ENCODE results near the gene ADAM17. TPM values are rescaled to one million over a fixed set of nuclear protein-coding genes. Genes with fewer than 3 reads are reported as not detected.

The ADAM17 gene
- polyA plus RNA-seq, 2 of the 4 experiments (the other 2 are of a cell fraction), result 33.1 to 38.1 TPM

GRCh38 chr2:9478526-9478925, 77.1 kb downstream of the ADAM17 start:
- 94% methylated on average over 3 of the region's 3 CpGs for WGBS (ENCODE audit: missing lambda C conversion rate)
- FAIRE-seq, result no peak

GRCh38 chr2:9477914-9478313, 77.7 kb downstream of the ADAM17 start:
- TF ChIP-seq CEBPB (IDR thresholded peaks at IDR 0.05) (no peak), SMC3 (IDR thresholded peaks at IDR 0.05) (no peak), TFCP2L1 (CRISPR knock-in tag; IDR thresholded peaks at IDR 0.05) (no peak), RNF2 (IDR thresholded peaks at IDR 0.05; ENCODE audit: borderline replicate concordance, low read depth) (no peak)
- 88% methylated on average over 7 of the region's 7 CpGs for whole genome bisulfite sequencing (ENCODE audit: missing lambda C conversion rate)
- ATAC-seq (no peak), FAIRE-seq (no peak), DNase-seq (ENCODE audit: low read depth in 1 of 2, low spot score in 1 of 2) (no peak)
- POLR2A ChIA-PET, result no interaction called here
- Histone ChIP-seq H3K9me3 (no peaks in the 10 kb centered on the region), H3K27ac (no peak overlapping the region), H3K4me3 (no peak overlapping the region), H3K4me2 (no peak overlapping the region), H3K4me1 (peaks cover 38% of the 10 kb centered on the region)
- CTCF ChIA-PET, result interaction anchor here (1.2 kb wide), 1 partner anchor 15 kb away, joined by 3 read pairs; no protein-coding TSS in a partner anchor

More at GRCh38 chr2:9478526-9478925, 77.1 kb downstream of the ADAM17 start:
- CTCF ChIA-PET, result interaction anchor here (1.2 kb wide), 1 partner anchor 14 kb away, joined by 3 read pairs; no protein-coding TSS in a partner anchor
- no peaks in the 10 kb centered on the region for H3K9me3 ChIP-seq
- POLR2A ChIA-PET, result no interaction called here
- DNase-seq (ENCODE audit: low read depth in 1 of 2, low spot score in 1 of 2), result no peak
- ATAC-seq, result no peak
- H3K4me1 ChIP-seq, result peaks cover 35% of the 10 kb centered on the region
- no peak overlapping the region for H3K4me3 ChIP-seq
- TF ChIP-seq RARB (CRISPR knock-in tag; IDR thresholded peaks at IDR 0.05) (no peak), PHF8 (IDR thresholded peaks at IDR 0.05; ENCODE audit: borderline replicate concordance, low read depth) (no peak), ZFP36 (IDR thresholded peaks at IDR 0.05; ENCODE audit: borderline replicate concordance, partially characterized antibody) (no peak), MYC (IDR thresholded peaks at IDR 0.05; ENCODE audit: borderline replicate concordance, low read length) (no peak), CTCF (IDR thresholded peaks at IDR 0.05) (no peak), RFX5 (IDR thresholded peaks at IDR 0.05) (no peak), ZSCAN20 (CRISPR knock-in tag; IDR thresholded peaks at IDR 0.05) (no peak), NR3C1 (IDR thresholded peaks at IDR 0.05) (no peak), HOXB5 (CRISPR knock-in tag; IDR thresholded peaks at IDR 0.05) (no peak)
- TF ChIP-seq, protein P1, sequence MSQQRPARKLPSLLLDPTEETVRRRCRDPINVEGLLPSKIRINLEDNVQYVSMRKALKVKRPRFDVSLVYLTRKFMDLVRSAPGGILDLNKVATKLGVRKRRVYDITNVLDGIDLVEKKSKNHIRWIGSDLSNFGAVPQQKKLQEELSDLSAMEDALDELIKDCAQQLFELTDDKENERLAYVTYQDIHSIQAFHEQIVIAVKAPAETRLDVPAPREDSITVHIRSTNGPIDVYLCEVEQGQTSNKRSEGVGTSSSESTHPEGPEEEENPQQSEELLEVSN (IDR thresholded peaks at IDR 0.05; ENCODE audit: borderline replicate concordance, low read depth), result no peak
- no peak overlapping the region for H3K4me2 ChIP-seq
- no peak overlapping the region for H3K27ac ChIP-seq

- DNase-seq (ENCODE audit: low read depth in 1 of 2, low spot score in 1 of 2), result peak; percentile 65 to 75
- POLR2A ChIA-PET, result interaction anchor here (0.5 to 1.6 kb wide), 8 partner anchors 11 to 93 kb away, joined by 3 to 9 read pairs (median 4); partner anchors contain the start of genes ADAM17, CPSF3 and ITGB1BP1
- peak; percentile 83 to 88 for ATAC-seq
These were observed 81.1 kb downstream of the ADAM17 start, which contains the start of gene IAH1 for GRCh38 chr2:9474361-9475057. IAH1 (plus strand) TSS chr2:9474551; CDS start chr2:9474567, 16 bp downstream.

More at GRCh38 chr2:9474361-9475057, 81.1 kb downstream of the ADAM17 start, which contains the start of gene IAH1:
- no peak for FAIRE-seq
- peaks cover 27% of the 10 kb centered on the region for H3K4me1 ChIP-seq
- peak within 1 kb of the TSS; percentile 87 for H3K4me2 ChIP-seq
- peak within 1 kb of the TSS; percentile 96 for H3K27ac ChIP-seq
- H3K4me3 ChIP-seq, result peak within 1 kb of the TSS; percentile 77
- CTCF ChIA-PET, result interaction anchor here (1.0 to 3.5 kb wide), 7 partner anchors 9 to 332 kb away, joined by 3 to 11 read pairs (median 4); partner anchors contain the start of gene ADAM17
- TF ChIP-seq SMC3 (IDR thresholded peaks at IDR 0.05) (peak; percentile 25; the same call in 1 of the 3 replicates), MYC (IDR thresholded peaks at IDR 0.05; ENCODE audit: borderline replicate concordance, low read length) (no peak), RCOR1 (IDR thresholded peaks at IDR 0.05; ENCODE audit: low read depth, low read length) (no peak), RARB (CRISPR knock-in tag; IDR thresholded peaks at IDR 0.05) (no peak), NR3C1 (IDR thresholded peaks at IDR 0.05) (no peak), NFE2L2 (conservative IDR thresholded peaks at IDR 0.05; ENCODE audit: low read length) (no peak), HMGXB4 (CRISPR knock-in tag; IDR thresholded peaks at IDR 0.05; ENCODE audit: borderline replicate concordance) (0 out of 2 replicates have a peak, but pooled peaks have one; percentile 17), RNF2 (IDR thresholded peaks at IDR 0.05; ENCODE audit: borderline replicate concordance, low read depth) (no peak), ZFP36 (IDR thresholded peaks at IDR 0.05; ENCODE audit: borderline replicate concordance, partially characterized antibody) (no peak), PHF8 (IDR thresholded peaks at IDR 0.05; ENCODE audit: borderline replicate concordance, low read depth) (peak; percentile 94), MAX (IDR thresholded peaks at IDR 0.05) (peak; percentile 84), TFCP2L1 (CRISPR knock-in tag; IDR thresholded peaks at IDR 0.05) (no peak), POLR2A (IDR thresholded peaks at IDR 0.05; ENCODE audit: low read length) (peak; percentile 83), CEBPB (IDR thresholded peaks at IDR 0.05) (no peak), EHMT2 (IDR thresholded peaks at IDR 0.05; ENCODE audit: low read depth) (no peak), JUN (IDR thresholded peaks at IDR 0.05) (peak; percentile 85 to 93; a peak in 4 of 5 replicates), ZSCAN20 (CRISPR knock-in tag; IDR thresholded peaks at IDR 0.05) (no peak), GATA3 (IDR thresholded peaks at IDR 0.05; ENCODE audit: borderline replicate concordance) (0 out of 2 replicates have a peak, but pooled peaks have one; percentile 4), BCL3 (IDR thresholded peaks at IDR 0.05) (peak; percentile 95), MAFK (IDR thresholded peaks at IDR 0.05; ENCODE audit: partially characterized antibody) (no peak)
- TF ChIP-seq, protein P1 (IDR thresholded peaks at IDR 0.05; ENCODE audit: borderline replicate concordance, low read depth), result peak; percentile 76; the same call in 1 of the 2 replicates
- no CpG with 5 or more reads among the region's 91 CpGs for WGBS (ENCODE audit: missing lambda C conversion rate)
- no peaks in the 10 kb centered on the region for H3K9me3 ChIP-seq
